H9 (cell line): ENCODE measurements around the gene CDK5R2. TPM values are rescaled to one million over a fixed set of nuclear protein-coding genes. Genes with fewer than 3 reads are reported as not detected.

Experiments used
- DNase-seq: peaks from one replicate; pipeline ENCODE4 v3.0.0-alpha.2; 2017
- H2AFZ ChIP-seq: one replicate; pipeline ENCODE4 v1.6.1; 2013; ENCODE audit warnings: mild to moderate bottlenecking, low read length, control low read depth, moderate library complexity
- H2AK5ac ChIP-seq: 2 replicates; pipeline ENCODE4 v1.6.1; 2013; ENCODE audit warnings: low read length, control low read depth, mixed read lengths; ENCODE audit not compliant: insufficient read length
- H2BK120ac ChIP-seq: one replicate; pipeline ENCODE4 v1.6.1; 2013; ENCODE audit warnings: low read depth, mild to moderate bottlenecking, low read length, control low read depth, inconsistent platforms; ENCODE audit not compliant: poor library complexity, severe bottlenecking
- H2BK12ac ChIP-seq: 2 replicates; pipeline ENCODE4 v1.6.1; 2013; ENCODE audit warnings: low read length, control low read depth, mixed read lengths, low read depth; ENCODE audit not compliant: insufficient read length
- H2BK15ac ChIP-seq: 2 replicates; pipeline ENCODE4 v1.6.1; 2013; ENCODE audit warnings: low read depth, low read length, control low read depth
- H2BK20ac ChIP-seq: one replicate; pipeline ENCODE4 v1.6.1; 2013; ENCODE audit warnings: low read depth, mild to moderate bottlenecking, low read length, control low read depth, inconsistent platforms; ENCODE audit not compliant: poor library complexity, severe bottlenecking
- H2BK5ac ChIP-seq: 2 replicates; pipeline ENCODE4 v1.6.1; 2013; ENCODE audit warnings: low read length, control low read depth, mixed read lengths; ENCODE audit not compliant: insufficient read length
- H3K14ac ChIP-seq: 2 replicates; pipeline ENCODE4 v1.6.1; 2013; ENCODE audit warnings: low read length, control low read depth; ENCODE audit not compliant: insufficient read depth
- H3K18ac ChIP-seq: 2 replicates; pipeline ENCODE4 v1.6.1; 2013; ENCODE audit warnings: low read depth, mild to moderate bottlenecking, mixed read lengths, low read length, control low read depth; ENCODE audit not compliant: insufficient read length
- H3K23ac ChIP-seq: 2 replicates; pipeline ENCODE4 v1.6.1; 2013; ENCODE audit warnings: low read length, control low read depth, mixed read lengths, low read depth; ENCODE audit not compliant: insufficient read length
- H3K23me2 ChIP-seq: 2 replicates; pipeline ENCODE4 v1.6.1; 2013; ENCODE audit warnings: low read depth, mild to moderate bottlenecking, mixed read lengths, low read length, control low read depth; ENCODE audit not compliant: insufficient read length, poor library complexity, severe bottlenecking
- H3K27ac ChIP-seq: 2 replicates; pipeline ENCODE4 v1.5.1; 2013; ENCODE audit warnings: low read length, control low read depth, mixed read lengths, low read depth; ENCODE audit not compliant: insufficient read length
- H3K27me3 ChIP-seq: 2 replicates; pipeline ENCODE4 v1.6.1; 2013; ENCODE audit warnings: low read length, control low read depth, inconsistent platforms; ENCODE audit not compliant: insufficient read depth
- H3K4ac ChIP-seq: 2 replicates; pipeline ENCODE4 v1.6.1; 2013; ENCODE audit warnings: low read depth, mild to moderate bottlenecking, control low read depth, inconsistent platforms, low read length, moderate library complexity
- H3K4me1 ChIP-seq: 2 replicates; pipeline ENCODE4 v1.6.1; 2013; ENCODE audit warnings: low read length, control low read depth, inconsistent platforms; ENCODE audit not compliant: insufficient read depth
- H3K4me2 ChIP-seq: 2 replicates; pipeline ENCODE4 v1.6.1; 2013; ENCODE audit warnings: low read length, control low read depth, mixed read lengths; ENCODE audit not compliant: insufficient read length, insufficient read depth
- H3K56ac ChIP-seq: 2 replicates; pipeline ENCODE4 v1.6.1; 2013; ENCODE audit warnings: low read depth, mild to moderate bottlenecking, mixed read lengths, low read length, control low read depth; ENCODE audit not compliant: insufficient read length
- H3K79me1 ChIP-seq: 2 replicates; pipeline ENCODE4 v1.6.1; 2013; ENCODE audit warnings: low read depth, mild to moderate bottlenecking, moderate library complexity, low read length, control low read depth, inconsistent platforms; ENCODE audit not compliant: insufficient read depth, poor library complexity, severe bottlenecking
- H3K79me2 ChIP-seq: 2 replicates; pipeline ENCODE4 v1.6.1; 2013; ENCODE audit warnings: low read length, control low read depth, inconsistent platforms; ENCODE audit not compliant: insufficient read depth
- H3K9ac ChIP-seq: 2 replicates; pipeline ENCODE4 v1.6.1; 2013; ENCODE audit warnings: low read length, control low read depth, mixed read lengths; ENCODE audit not compliant: insufficient read length; ENCODE audit errors: extremely low read depth
- H3K9me3 ChIP-seq: one replicate; pipeline ENCODE4 v1.6.1; 2013; ENCODE audit warnings: low read depth, low read length, inconsistent platforms; ENCODE audit not compliant: control insufficient read depth
- H3T11ph ChIP-seq: one replicate; pipeline ENCODE4 v1.6.1; 2013; ENCODE audit warnings: mild to moderate bottlenecking, low read length, control low read depth, inconsistent platforms
- H4K20me1 ChIP-seq: one replicate; pipeline ENCODE4 v1.6.1; 2013; ENCODE audit not compliant: control insufficient read depth, insufficient read length, insufficient read depth
- H4K5ac ChIP-seq: 2 replicates; pipeline ENCODE4 v1.6.1; 2013; ENCODE audit warnings: low read depth, mild to moderate bottlenecking, mixed read lengths, low read length, control low read depth; ENCODE audit not compliant: insufficient read length
- H4K8ac ChIP-seq: replicated peaks from 2 replicates; pipeline ENCODE4 v1.6.1; 2013; ENCODE audit warnings: low read length, control low read depth, mixed read lengths, low read depth; ENCODE audit not compliant: insufficient read length
- H4K91ac ChIP-seq: 2 replicates; pipeline ENCODE4 v1.6.1; 2013; ENCODE audit warnings: low read depth, mild to moderate bottlenecking, moderate library complexity, mixed read lengths, low read length, control low read depth; ENCODE audit not compliant: insufficient read length
- H3K27ac Mint-ChIP-seq, 3 experiments: 2 replicates in 2 of 3; 3 replicates in 1 of 3; pipeline ENCODE4 v1.8.0; 2020 to 2021; ENCODE audit warnings: mixed read lengths in 3 of 3, mild to moderate bottlenecking in 1 of 3, moderate library complexity in 1 of 3
- H3K27me3 Mint-ChIP-seq: 2 replicates; pipeline ENCODE4 v1.8.0; 2021; ENCODE audit warnings: low read depth, mild to moderate bottlenecking, moderate library complexity, mixed read lengths
- H3K36me3 Mint-ChIP-seq, 3 experiments: 2 replicates in 2 of 3; 3 replicates in 1 of 3; pipeline ENCODE4 v1.8.0; 2020 to 2021; ENCODE audit warnings: low read depth in 3 of 3, mixed read lengths in 3 of 3; ENCODE audit not compliant: insufficient read depth in 1 of 3
- H3K4me1 Mint-ChIP-seq, 2 experiments: 2 replicates each; pipeline ENCODE4 v1.8.0; 2020; ENCODE audit warnings: mixed read lengths in 2 of 2
- H3K4me3 Mint-ChIP-seq, 2 experiments: 2 replicates in 1 of 2; 3 replicates in 1 of 2; pipeline ENCODE4 v1.8.0; 2020 to 2021; ENCODE audit warnings: mild to moderate bottlenecking in 2 of 2, mixed read lengths in 2 of 2, moderate library complexity in 1 of 2
- H3K9me3 Mint-ChIP-seq, 2 experiments: 2 replicates in 1 of 2; 3 replicates in 1 of 2; pipeline ENCODE4 v1.8.0; 2020; ENCODE audit warnings: mild to moderate bottlenecking in 2 of 2, mixed read lengths in 2 of 2, moderate library complexity in 1 of 2
- WGBS: extraction: QIAGEN DNeasy Blood & Tissue Kit; methylation state at CpG from one replicate; pipeline ENCODE4 v1.1.7; 2013; ENCODE audit warnings: missing lambda C conversion rate, low lambda C conversion rate, mixed read lengths; ENCODE audit not compliant: insufficient read length; ENCODE audit errors: extremely low coverage; 5-methylcytosine and 5-hydroxymethylcytosine counted together
- total RNA-seq: library from RNA; stranded (reverse); gene quantifications from 2 replicates; pipeline ENCODE4 v1.2.1, GENCODE V29; 2021
- TF ChIP-seq, protein P1 (sequence below): fragments of 200-600 bp; sonication (generic); conservative IDR thresholded peaks from 3 replicates; pipeline ENCODE4 v1.8.0; 2021; ENCODE audit warnings: antibody characterized with exemption, mild to moderate bottlenecking

CDK5R2 gene
- total RNA-seq, 1 experiment from 2014 or later = 0.26 TPM

DNA sequence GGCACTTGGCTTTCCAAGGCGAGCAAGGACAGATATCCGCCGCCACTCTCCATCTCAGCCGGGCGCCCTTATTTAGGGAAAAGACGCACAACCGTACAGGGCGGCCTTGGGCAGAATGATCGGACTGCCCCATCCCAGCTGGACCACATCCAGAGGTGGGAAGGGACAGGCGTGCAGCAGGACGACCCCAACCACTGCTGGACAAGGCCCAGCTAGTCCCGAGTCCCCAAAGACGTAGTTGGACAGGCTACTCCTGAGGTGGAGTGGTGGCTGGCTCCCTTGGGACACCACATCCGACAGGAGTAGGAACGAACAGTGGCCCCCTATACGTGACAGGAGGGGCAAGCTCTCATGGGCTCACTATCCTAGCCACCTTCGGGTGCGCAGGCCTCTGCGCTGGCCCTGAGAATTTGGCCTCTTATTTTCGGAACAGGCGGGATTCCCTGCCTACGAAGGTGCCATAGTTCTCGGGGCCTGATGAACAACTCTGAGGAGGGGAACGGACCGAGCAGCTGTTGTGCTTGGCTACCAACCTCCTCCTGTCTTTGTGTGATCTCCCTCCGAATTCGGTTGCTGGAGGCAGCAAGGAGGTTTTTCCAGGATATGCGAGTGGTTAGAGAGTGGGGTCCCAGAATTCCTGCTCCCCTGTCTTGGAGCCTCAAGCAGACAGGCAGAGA is 23.3 kb downstream of the CDK5R2 start:
- Histone ChIP-seq H2BK12ac (no peak overlapping the region), H3K56ac (no peak overlapping the region), H2BK15ac (no peak overlapping the region), H3K27me3 (peaks cover 69% of the 10 kb centered on the region), H2BK5ac (no peak overlapping the region), H2BK20ac (no peak overlapping the region), H3K14ac (no peak overlapping the region), H3K9me3 (no peaks in the 10 kb centered on the region), H2BK120ac (no peak overlapping the region), H4K5ac (no peak overlapping the region), H3K23me2 (peaks cover 16% of the 10 kb centered on the region), H3K4ac (no peak overlapping the region), H3K9ac (no peak overlapping the region), H4K8ac (no peak overlapping the region), H3K4me2 (peak overlapping the region; percentile 32), H3K4me1 (no peaks in the 10 kb centered on the region; the same call in 1 of the 2 replicates), H2AK5ac (no peak overlapping the region), H3K79me1 (no peaks in the 10 kb centered on the region), H4K91ac (no peak overlapping the region), H2AFZ (no peak overlapping the region), H4K20me1 (no peaks in the 10 kb centered on the region), H3K27ac (no peak overlapping the region), H3K18ac (no peak overlapping the region), H3T11ph (no peak overlapping the region), H3K23ac (no peak overlapping the region), H3K79me2 (no peaks in the 10 kb centered on the region)
- TF ChIP-seq, protein P1, sequence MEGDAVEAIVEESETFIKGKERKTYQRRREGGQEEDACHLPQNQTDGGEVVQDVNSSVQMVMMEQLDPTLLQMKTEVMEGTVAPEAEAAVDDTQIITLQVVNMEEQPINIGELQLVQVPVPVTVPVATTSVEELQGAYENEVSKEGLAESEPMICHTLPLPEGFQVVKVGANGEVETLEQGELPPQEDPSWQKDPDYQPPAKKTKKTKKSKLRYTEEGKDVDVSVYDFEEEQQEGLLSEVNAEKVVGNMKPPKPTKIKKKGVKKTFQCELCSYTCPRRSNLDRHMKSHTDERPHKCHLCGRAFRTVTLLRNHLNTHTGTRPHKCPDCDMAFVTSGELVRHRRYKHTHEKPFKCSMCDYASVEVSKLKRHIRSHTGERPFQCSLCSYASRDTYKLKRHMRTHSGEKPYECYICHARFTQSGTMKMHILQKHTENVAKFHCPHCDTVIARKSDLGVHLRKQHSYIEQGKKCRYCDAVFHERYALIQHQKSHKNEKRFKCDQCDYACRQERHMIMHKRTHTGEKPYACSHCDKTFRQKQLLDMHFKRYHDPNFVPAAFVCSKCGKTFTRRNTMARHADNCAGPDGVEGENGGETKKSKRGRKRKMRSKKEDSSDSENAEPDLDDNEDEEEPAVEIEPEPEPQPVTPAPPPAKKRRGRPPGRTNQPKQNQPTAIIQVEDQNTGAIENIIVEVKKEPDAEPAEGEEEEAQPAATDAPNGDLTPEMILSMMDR = no peak
- peaks cover 0 to 2% (median 0%) of the 10 kb centered on the region in 3 experiments; a peak in 1 of 7 replicates for H3K36me3 Mint-ChIP-seq
- peak overlapping the region in 1 of 2 experiments; percentile 65; a peak in 3 of 5 replicates for H3K4me3 Mint-ChIP-seq
- no peak for DNase-seq
- H3K9me3 Mint-ChIP-seq = peaks cover 2 to 5% of the 10 kb centered on the region in 2 experiments; a peak in 2 of 5 replicates
- H3K27me3 Mint-ChIP-seq = peaks cover 99% of the 10 kb centered on the region
- WGBS = no CpG with 5 or more reads among the region's 28 CpGs
- H3K4me1 Mint-ChIP-seq = peaks cover 10 to 33% of the 10 kb centered on the region in 2 experiments
- no peak overlapping the region for H3K27ac Mint-ChIP-seq
